ENCODE measurements around the gene KLK2.

The KLK2 gene

GRCh38 chr19:50850738-50851137, 22.5 kb upstream of the KLK2 start:
- no peak for DNase-seq (ENCODE audit: low spot score)

DNA sequence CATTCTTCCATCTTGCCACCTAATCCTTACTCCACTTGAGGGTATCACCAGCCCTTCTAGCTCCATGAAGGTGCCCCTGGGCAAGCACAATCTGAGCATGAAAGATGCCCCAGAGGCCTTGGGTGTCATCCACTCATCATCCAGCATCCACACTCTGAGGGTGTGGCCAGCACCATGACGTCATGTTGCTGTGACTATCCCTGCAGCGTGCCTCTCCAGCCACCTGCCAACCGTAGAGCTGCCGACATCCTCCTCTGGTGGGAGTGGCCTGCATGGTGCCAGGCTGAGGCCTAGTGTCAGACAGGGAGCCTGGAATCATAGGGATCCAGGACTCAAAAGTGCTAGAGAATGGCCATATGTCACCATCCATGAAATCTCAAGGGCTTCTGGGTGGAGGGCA, 21.6 kb upstream of the KLK2 start:
- DNase-seq (ENCODE audit: low spot score) = no peak

GRCh38 chr19:50854636-50855410, 18.4 kb upstream of the KLK2 start, which contains the start of gene KLK3:
Gene KLK3, plus strand, starts transcription at chr19:50854915. Its CDS starts 41 bp downstream, at chr19:50854956.
- no peak for DNase-seq (ENCODE audit: low spot score)

DNA sequence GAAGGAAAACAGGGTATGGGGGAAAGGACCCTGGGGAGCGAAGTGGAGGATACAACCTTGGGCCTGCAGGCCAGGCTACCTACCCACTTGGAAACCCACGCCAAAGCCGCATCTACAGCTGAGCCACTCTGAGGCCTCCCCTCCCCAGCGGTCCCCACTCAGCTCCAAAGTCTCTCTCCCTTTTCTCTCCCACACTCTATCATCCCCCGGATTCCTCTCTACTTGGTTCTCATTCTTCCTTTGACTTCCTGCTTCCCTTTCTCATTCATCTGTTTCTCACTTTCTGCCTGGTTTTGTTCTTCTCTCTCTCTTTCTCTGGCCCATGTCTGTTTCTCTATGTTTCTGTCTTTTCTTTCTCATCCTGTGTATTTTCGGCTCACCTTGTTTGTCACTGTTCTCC, 15.9 kb upstream of the KLK2 start:
- DNase-seq (ENCODE audit: low spot score) = no peak

DNA sequence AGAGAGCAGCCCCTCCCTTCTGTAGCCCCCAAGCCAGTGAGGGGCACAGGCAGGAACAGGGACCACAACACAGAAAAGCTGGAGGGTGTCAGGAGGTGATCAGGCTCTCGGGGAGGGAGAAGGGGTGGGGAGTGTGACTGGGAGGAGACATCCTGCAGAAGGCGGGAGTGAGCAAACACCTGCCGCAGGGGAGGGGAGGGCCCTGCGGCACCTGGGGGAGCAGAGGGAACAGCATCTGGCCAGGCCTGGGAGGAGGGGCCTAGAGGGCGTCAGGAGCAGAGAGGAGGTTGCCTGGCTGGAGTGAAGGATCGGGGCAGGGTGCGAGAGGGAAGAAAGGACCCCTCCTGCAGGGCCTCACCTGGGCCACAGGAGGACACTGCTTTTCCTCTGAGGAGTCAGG, 14.4 kb upstream of the KLK2 start:
- DNase-seq (ENCODE audit: low spot score) = no peak

GRCh38 chr19:50859849-50860248, 13.4 kb upstream of the KLK2 start:
- DNase-seq (ENCODE audit: low spot score) = no peak

DNA sequence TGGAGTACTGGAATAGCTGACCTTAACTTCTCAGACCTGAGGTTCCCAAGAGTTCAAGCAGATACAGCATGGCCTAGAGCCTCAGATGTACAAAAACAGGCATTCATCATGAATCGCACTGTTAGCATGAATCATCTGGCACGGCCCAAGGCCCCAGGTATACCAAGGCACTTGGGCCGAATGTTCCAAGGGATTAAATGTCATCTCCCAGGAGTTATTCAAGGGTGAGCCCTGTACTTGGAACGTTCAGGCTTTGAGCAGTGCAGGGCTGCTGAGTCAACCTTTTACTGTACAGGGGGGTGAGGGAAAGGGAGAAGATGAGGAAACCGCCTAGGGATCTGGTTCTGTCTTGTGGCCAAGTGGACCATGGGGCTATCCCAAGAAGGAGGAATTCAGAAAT, 12.2 kb upstream of the KLK2 start:
- no peak for DNase-seq (ENCODE audit: low spot score)

- no peak for DNase-seq (ENCODE audit: low spot score)
Measured at GRCh38 chr19:50861496-50862286, 11.5 kb upstream of the KLK2 start.

DNA sequence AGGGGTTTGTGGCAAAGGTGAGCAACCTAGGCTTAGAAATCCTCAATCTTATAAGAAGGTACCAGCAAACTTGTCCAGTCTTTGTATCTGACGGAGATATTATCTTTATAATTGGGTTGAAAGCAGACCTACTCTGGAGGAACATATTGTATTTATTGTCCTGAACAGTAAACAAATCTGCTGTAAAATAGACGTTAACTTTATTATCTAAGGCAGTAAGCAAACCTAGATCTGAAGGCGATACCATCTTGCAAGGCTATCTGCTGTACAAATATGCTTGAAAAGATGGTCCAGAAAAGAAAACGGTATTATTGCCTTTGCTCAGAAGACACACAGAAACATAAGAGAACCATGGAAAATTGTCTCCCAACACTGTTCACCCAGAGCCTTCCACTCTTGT, 3.8 kb upstream of the KLK2 start:
- DNase-seq (ENCODE audit: low spot score) = no peak

DNA sequence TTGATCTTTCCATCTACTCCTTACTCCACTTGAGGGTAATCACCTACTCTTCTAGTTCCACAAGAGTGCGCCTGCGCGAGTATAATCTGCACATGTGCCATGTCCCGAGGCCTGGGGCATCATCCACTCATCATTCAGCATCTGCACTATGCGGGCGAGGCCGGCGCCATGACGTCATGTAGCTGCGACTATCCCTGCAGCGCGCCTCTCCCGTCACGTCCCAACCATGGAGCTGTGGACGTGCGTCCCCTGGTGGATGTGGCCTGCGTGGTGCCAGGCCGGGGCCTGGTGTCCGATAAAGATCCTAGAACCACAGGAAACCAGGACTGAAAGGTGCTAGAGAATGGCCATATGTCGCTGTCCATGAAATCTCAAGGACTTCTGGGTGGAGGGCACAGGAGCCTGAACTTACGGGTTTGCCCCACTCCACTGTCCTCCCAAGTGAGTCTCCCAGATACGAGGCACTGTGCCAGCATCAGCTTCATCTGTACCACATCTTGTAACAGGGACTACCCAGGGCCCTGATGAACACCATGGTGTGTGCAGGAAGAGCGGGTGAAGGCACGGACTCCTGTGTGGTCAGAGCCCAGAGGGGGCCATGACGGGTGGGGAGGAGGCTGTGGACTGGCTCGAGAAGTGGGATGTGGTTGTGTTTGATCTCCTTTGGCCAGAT, 2.7 kb upstream of the KLK2 start:
- DNase-seq (ENCODE audit: low spot score) = no peak

DNA sequence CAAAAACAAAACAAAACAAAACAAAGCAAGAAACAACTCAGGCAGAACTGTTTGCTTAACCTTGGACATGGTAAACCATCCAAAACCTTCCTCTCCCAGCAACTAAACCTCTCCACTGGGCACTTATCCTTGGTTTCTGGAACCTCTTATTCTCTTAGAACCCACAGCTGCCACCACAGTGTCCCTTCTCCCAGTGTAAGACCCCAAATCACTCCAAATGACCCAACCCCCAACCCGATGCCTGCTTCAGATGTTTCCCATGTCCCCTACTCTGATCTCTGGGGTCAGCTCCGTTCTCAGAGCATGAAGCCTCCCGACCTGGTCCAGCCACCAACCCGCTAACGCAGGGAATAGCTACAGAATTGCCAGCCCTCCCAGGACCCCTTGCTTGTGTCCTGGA, 972 bp downstream of the KLK2 start:
- no peak for DNase-seq (ENCODE audit: low spot score)

DNA sequence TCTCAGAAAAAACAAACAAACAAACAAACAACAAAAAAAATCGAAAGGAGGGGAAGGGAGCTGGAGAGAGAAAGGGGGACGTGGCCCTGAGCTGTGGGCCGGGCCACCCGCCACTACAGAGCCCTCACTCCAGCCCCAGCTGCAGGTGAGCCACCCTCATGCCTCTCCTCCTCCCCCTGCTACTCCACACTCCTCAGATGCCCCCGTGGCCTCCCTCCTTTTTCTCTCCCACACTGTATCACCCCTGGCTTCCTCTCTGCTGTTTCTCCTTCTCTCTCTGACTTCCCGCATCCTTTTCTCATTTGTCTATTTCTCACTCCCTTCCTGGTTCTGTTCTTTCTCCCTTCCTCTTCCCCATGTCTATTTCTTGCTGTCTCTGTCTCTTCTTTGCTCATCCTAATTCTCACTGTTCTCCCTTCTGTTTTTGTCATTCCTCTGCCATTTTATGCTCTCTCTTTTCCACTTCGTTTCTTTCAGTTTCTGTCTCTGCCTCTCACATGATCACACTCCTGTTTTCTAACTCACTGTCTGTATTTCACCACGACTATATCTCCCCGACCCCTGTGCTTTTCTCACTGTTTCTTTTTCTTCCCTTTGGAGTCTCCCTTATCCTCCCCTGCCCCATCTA, 2.7 kb downstream of the KLK2 start:
- no peak for DNase-seq (ENCODE audit: low spot score)

DNA sequence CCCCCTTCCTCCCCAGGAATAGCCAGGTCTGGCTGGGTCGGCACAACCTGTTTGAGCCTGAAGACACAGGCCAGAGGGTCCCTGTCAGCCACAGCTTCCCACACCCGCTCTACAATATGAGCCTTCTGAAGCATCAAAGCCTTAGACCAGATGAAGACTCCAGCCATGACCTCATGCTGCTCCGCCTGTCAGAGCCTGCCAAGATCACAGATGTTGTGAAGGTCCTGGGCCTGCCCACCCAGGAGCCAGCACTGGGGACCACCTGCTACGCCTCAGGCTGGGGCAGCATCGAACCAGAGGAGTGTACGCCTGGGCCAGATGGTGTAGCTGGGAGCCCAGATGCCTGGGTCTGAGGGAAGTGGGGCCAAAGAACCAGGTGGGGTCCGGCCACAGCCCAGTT, 3.2 kb downstream of the KLK2 start:
- DNase-seq (ENCODE audit: low spot score) = no peak

- no peak for DNase-seq (ENCODE audit: low spot score)
Measured at GRCh38 chr19:50877338-50877737, 4.1 kb downstream of the KLK2 start.

- DNase-seq (ENCODE audit: low spot score) = no peak
Measured at GRCh38 chr19:50878851-50879250, 5.6 kb downstream of the KLK2 start.

DNA sequence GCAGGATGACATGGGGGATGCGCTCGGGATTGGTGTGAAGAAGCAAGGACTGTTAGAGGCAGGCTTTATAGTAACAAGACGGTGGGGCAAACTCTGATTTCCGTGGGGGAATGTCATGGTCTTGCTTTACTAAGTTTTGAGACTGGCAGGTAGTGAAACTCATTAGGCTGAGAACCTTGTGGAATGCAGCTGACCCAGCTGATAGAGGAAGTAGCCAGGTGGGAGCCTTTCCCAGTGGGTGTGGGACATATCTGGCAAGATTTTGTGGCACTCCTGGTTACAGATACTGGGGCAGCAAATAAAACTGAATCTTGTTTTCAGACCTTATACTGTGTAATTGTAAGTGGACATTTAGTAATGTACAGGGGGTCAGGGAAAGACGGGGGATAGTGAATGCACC, 7.0 kb downstream of the KLK2 start:
- DNase-seq (ENCODE audit: low spot score) = no peak

DNA sequence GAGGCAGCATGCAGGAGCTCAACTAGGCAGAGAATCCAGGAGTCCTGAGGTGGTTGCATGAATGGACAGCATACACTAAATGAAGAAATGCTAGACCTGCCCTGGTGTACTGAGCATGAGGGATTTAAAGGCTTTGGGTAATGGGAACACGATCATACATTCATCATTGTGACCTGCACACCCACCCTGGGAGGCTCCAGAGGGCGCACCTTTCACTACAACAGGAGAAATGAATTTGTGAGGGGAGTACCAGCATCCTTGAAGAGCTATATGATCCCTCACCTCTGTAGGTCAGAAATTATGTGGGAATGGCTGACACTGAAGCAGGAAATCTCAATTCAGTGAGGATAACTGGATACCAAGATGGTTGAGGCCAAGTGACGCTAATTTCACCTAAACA, 8.9 kb downstream of the KLK2 start:
- DNase-seq (ENCODE audit: low spot score) = no peak

DNA sequence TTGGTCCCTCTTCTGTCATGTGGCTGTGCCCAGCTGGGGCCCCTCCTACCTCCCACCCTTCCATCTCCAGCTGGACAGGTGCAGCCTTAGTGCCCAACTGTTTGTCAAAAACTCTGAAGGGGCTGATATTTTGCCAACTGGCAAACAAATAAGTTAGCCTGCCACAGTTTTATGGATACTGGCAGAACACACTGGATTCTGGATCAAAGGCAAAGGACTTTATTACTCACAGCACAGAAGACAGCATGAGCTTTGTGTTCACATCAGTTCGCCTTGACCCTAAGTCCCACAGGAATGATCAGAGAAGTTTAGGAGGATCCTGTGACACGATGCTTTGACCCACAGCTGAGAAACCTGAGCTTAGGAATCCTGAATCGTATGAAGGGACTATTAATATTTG, 16.4 kb downstream of the KLK2 start:
- no peak for DNase-seq (ENCODE audit: low spot score)

GRCh38 chr19:50890422-50891252, 17.4 kb downstream of the KLK2 start:
- no peak for DNase-seq (ENCODE audit: low spot score)

- no peak for DNase-seq (ENCODE audit: low spot score)
Measured at GRCh38 chr19:50891253-50891625, 18.0 kb downstream of the KLK2 start.

GRCh38 chr19:50893047-50893736, 20.0 kb downstream of the KLK2 start:
- DNase-seq (ENCODE audit: low spot score) = no peak
